ENCODE results near the gene MOB3C.

The MOB3C gene

DNA sequence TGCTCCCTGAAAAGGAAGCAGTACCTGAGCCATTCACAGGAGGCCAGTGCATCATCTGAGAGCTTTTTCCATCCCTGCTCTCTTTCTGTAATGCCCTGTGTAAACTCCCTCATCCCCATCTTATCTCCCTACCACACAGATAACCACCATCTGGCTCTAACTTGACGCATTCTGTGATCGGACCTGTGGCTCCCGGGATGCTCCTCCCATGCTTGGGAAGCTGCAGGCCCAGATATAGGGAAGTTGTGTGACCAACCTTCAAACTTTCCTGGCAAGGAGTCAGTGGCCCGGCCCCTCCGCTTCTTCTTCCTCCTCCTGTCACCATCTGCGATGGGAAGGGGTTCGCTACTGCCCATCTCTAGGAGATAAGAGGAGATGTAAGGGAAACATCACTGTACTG, 33.6 kb downstream of the MOB3C start:
- Histone ChIP-seq H3K9me3 (replicated peaks; ENCODE audit: insufficient read depth, low read length) (no peaks in the 10 kb centered on the region), H3K79me2 (ENCODE audit: low read length) (no peaks in the 10 kb centered on the region), H3K27ac (ENCODE audit: low read length) (no peak overlapping the region), H3K4me1 (ENCODE audit: low read length) (no peaks in the 10 kb centered on the region), H3K27me3 (replicated peaks; ENCODE audit: insufficient read depth, low read length) (no peaks in the 10 kb centered on the region), H4K20me1 (ENCODE audit: insufficient read depth, low read length) (no peaks in the 10 kb centered on the region), H3K9me2 (replicated peaks; ENCODE audit: insufficient read depth, low read length) (no peaks in the 10 kb centered on the region), H3F3A (ENCODE audit: insufficient read depth, low read length) (no peaks in the 10 kb centered on the region), H2AFZ (ENCODE audit: low read length) (no peak overlapping the region), H3K4me2 (ENCODE audit: low read depth, low read length) (no peak overlapping the region), H3K9ac (ENCODE audit: low read length) (no peak overlapping the region), H3K36me3 (replicated peaks; ENCODE audit: insufficient read depth, low read length) (no peaks in the 10 kb centered on the region), H3K4me3 (ENCODE audit: low read length) (no peak overlapping the region)
- DNase-seq, result no peak
- TF ChIP-seq CTCF (IDR thresholded peaks at IDR 0.05; ENCODE audit: low read length), result no peak
- no peak for TF ChIP-seq EZH2 (optimal IDR thresholded peaks at IDR 0.05; ENCODE audit: low read depth, low read length)
- TF ChIP-seq EZH2phosphoT487 (IDR thresholded peaks at IDR 0.05; ENCODE audit: low read length), result no peak

DNA sequence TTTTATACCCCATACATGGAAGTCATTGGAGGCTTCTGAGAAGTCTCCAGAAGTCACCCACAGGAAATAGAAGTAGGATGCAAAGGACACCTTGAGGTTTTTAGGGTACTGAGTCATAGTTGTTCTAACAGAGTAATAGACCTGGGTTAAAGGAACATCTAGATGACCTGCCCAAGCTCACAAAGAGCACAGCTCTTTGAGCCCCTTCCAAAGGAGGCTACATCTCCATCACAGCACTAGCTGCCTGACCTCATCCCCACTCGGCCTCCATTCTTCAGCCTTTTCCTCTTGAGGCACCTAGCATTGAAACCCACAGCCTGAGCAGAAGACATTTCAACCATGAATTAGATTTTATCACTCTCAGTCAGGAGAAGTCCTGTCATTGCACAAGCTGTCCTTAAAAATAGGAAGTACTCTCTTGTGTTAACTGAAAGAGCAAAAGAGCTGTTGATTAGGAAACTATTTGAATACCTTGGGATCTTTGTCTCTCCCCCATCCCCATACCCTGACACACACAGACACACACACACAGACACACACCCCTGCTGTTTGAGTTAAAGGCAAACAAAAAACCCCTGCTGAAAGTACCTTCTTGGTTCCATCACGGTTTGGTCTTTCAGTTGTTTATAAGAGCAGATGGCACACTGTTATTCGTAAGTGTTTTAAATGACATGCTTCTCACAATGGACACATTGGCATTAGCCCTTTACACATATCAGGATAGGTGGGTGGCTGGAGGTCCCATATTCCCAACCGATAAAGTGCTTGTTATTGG, 34.7 kb downstream of the MOB3C start:
- Histone ChIP-seq H3K9ac (ENCODE audit: low read length) (no peak overlapping the region), H3K4me2 (ENCODE audit: low read depth, low read length) (no peak overlapping the region), H3K4me1 (ENCODE audit: low read length) (no peaks in the 10 kb centered on the region), H3K27ac (ENCODE audit: low read length) (no peak overlapping the region), H3K27me3 (replicated peaks; ENCODE audit: insufficient read depth, low read length) (no peaks in the 10 kb centered on the region), H3K9me2 (replicated peaks; ENCODE audit: insufficient read depth, low read length) (no peaks in the 10 kb centered on the region), H3K36me3 (replicated peaks; ENCODE audit: insufficient read depth, low read length) (no peaks in the 10 kb centered on the region), H3F3A (ENCODE audit: insufficient read depth, low read length) (no peaks in the 10 kb centered on the region), H3K9me3 (replicated peaks; ENCODE audit: insufficient read depth, low read length) (no peaks in the 10 kb centered on the region), H3K79me2 (ENCODE audit: low read length) (no peaks in the 10 kb centered on the region), H3K4me3 (ENCODE audit: low read length) (no peak overlapping the region), H2AFZ (ENCODE audit: low read length) (no peak overlapping the region), H4K20me1 (ENCODE audit: insufficient read depth, low read length) (no peaks in the 10 kb centered on the region)
- no peak for DNase-seq
- TF ChIP-seq CTCF (IDR thresholded peaks at IDR 0.05; ENCODE audit: low read length), result no peak

DNA sequence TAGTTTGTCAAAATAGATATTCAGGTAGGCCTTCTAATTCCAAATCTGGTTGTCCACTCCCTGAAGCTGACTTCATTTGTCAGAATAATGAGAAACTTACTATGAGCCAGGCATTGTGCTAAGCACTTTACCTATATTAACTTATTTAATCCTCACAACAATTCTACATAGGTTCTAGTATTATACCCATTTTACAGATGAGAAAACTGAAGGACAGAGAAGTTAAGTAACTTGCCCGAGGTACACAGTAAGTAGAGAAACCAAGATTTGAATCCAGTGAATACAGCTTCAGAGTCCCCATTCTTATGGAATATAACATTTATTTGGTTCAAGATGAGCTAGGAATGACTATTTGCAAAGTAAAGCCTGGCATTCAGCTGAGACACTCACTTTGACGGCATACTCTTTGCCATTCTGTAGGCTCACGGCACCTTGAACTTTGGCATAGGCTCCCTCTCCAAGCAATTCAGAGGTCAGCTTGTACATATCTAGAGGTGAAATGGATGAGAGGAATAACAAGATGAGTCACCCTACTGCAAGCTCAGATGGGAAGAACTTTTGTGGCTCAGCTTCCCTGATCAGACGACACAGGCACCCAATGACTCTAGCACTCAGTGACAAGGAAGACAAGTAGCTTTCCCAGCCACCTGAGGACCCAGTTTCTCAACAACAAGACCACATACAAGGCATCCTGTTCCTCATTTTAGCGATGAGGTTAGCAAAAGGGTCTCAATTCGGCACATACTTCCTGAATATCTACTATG, 36.3 kb downstream of the MOB3C start:
- Histone ChIP-seq H3K36me3 (replicated peaks; ENCODE audit: insufficient read depth, low read length) (no peaks in the 10 kb centered on the region), H3K27ac (ENCODE audit: low read length) (no peak overlapping the region), H3F3A (ENCODE audit: insufficient read depth, low read length) (no peaks in the 10 kb centered on the region), H2AFZ (ENCODE audit: low read length) (no peak overlapping the region), H3K27me3 (replicated peaks; ENCODE audit: insufficient read depth, low read length) (no peaks in the 10 kb centered on the region), H3K4me1 (ENCODE audit: low read length) (no peaks in the 10 kb centered on the region), H3K4me2 (ENCODE audit: low read depth, low read length) (no peak overlapping the region), H3K9ac (ENCODE audit: low read length) (no peak overlapping the region), H4K20me1 (ENCODE audit: insufficient read depth, low read length) (no peaks in the 10 kb centered on the region), H3K79me2 (ENCODE audit: low read length) (no peaks in the 10 kb centered on the region), H3K9me2 (replicated peaks; ENCODE audit: insufficient read depth, low read length) (no peaks in the 10 kb centered on the region), H3K4me3 (ENCODE audit: low read length) (no peak overlapping the region), H3K9me3 (replicated peaks; ENCODE audit: insufficient read depth, low read length) (no peaks in the 10 kb centered on the region)
- no peak for TF ChIP-seq EZH2 (optimal IDR thresholded peaks at IDR 0.05; ENCODE audit: low read depth, low read length)
- no peak for TF ChIP-seq EZH2phosphoT487 (IDR thresholded peaks at IDR 0.05; ENCODE audit: low read length)
- TF ChIP-seq CTCF (IDR thresholded peaks at IDR 0.05; ENCODE audit: low read length), result no peak
- DNase-seq, result no peak
